ENCODE results near the gene C9orf78. TPM values are rescaled to one million over a fixed set of nuclear protein-coding genes. Genes with fewer than 3 reads are reported as not detected.
A peak's percentile ranks its signal among the peaks of the same experiment; 100 is the strongest.

Gene C9orf78
- total RNA-seq, 4 donors from 2014 or later, result 32.7 to 71.9 (median 43.7) TPM

- Histone ChIP-seq H3K4me1 (peaks cover 5% of the 10 kb centered on the region), H3K36me3 (peaks cover 60% of the 10 kb centered on the region), H3K27me3 (no peaks in the 10 kb centered on the region), H3K9me3 (no peaks in the 10 kb centered on the region), H3K27ac (no peak overlapping the region), H3K4me3 (no peak overlapping the region)
- DNase-seq (ENCODE audit: low spot score in 2 of 2), result no peak
- TF ChIP-seq CTCF (IDR thresholded peaks at IDR 0.05), result no peak
- no peak for TF ChIP-seq POLR2A (IDR thresholded peaks at IDR 0.05)
- TF ChIP-seq EP300 (IDR thresholded peaks at IDR 0.05), result no peak
- TF ChIP-seq POLR2AphosphoS5 (IDR thresholded peaks at IDR 0.05), result no peak
- WGBS, result 89% methylated on average over 9 of the region's 9 CpGs
Observed at GRCh38 chr9:129828051-129828450, 7.0 kb downstream of the C9orf78 start.

- Histone ChIP-seq H3K4me1 (peaks cover 11% of the 10 kb centered on the region), H3K4me3 (no peak overlapping the region), H3K27me3 (no peaks in the 10 kb centered on the region), H3K36me3 (peaks cover 53% of the 10 kb centered on the region), H3K9me3 (no peaks in the 10 kb centered on the region), H3K27ac (no peak overlapping the region)
- no peak for DNase-seq (ENCODE audit: low spot score in 2 of 2)
- TF ChIP-seq POLR2AphosphoS5 (IDR thresholded peaks at IDR 0.05) (no peak), EP300 (IDR thresholded peaks at IDR 0.05) (no peak), CTCF (IDR thresholded peaks at IDR 0.05) (no peak), POLR2A (IDR thresholded peaks at IDR 0.05) (no peak)
- WGBS, result 88% methylated on average over 1 of the region's 1 CpG
Observed at GRCh38 chr9:129826759-129827158, 8.3 kb downstream of the C9orf78 start.

- no peak for TF ChIP-seq POLR2A (IDR thresholded peaks at IDR 0.05)
- no peak for TF ChIP-seq CTCF (IDR thresholded peaks at IDR 0.05)
- no peak for TF ChIP-seq POLR2AphosphoS5 (IDR thresholded peaks at IDR 0.05)
- TF ChIP-seq EP300 (IDR thresholded peaks at IDR 0.05), result no peak
- Histone ChIP-seq H3K4me3 (no peak overlapping the region), H3K27me3 (no peaks in the 10 kb centered on the region), H3K4me1 (peaks cover 11% of the 10 kb centered on the region), H3K27ac (no peak overlapping the region), H3K36me3 (peaks cover 53% of the 10 kb centered on the region), H3K9me3 (no peaks in the 10 kb centered on the region)
- WGBS, result 78% methylated on average over 6 of the region's 6 CpGs
- DNase-seq (ENCODE audit: low spot score in 2 of 2), result no peak
Observed at GRCh38 chr9:129826344-129826743, 8.7 kb downstream of the C9orf78 start.

GRCh38 chr9:129823935-129824601, 11.0 kb downstream of the C9orf78 start, which contains the start of gene TOR1A:
TOR1A (minus strand) TSS chr9:129824136; CDS start chr9:129824085, 51 bp downstream.
- Histone ChIP-seq H3K27ac (peak within 1 kb of the TSS; percentile 77), H3K4me1 (peaks cover 11% of the 10 kb centered on the region), H3K9me3 (no peaks in the 10 kb centered on the region), H3K36me3 (peaks cover 50% of the 10 kb centered on the region), H3K4me3 (peak within 1 kb of the TSS; percentile 90), H3K27me3 (no peaks in the 10 kb centered on the region)
- DNase-seq (ENCODE audit: low spot score in 2 of 2), result peak; percentile 97 to 98
- TF ChIP-seq POLR2AphosphoS5 (IDR thresholded peaks at IDR 0.05) (peak in 2 of 3 donors; percentile 71 to 90), CTCF (IDR thresholded peaks at IDR 0.05) (no peak), POLR2A (IDR thresholded peaks at IDR 0.05) (peak in 1 of 2 donors; percentile 63)
- 9% methylated on average over 25 of the region's 47 CpGs for WGBS

- Histone ChIP-seq H3K27ac (peak overlapping the region; percentile 77), H3K4me3 (peak overlapping the region; percentile 90), H3K9me3 (no peaks in the 10 kb centered on the region), H3K4me1 (peaks cover 11% of the 10 kb centered on the region), H3K36me3 (peaks cover 50% of the 10 kb centered on the region), H3K27me3 (no peaks in the 10 kb centered on the region)
- no peak for TF ChIP-seq EP300 (IDR thresholded peaks at IDR 0.05)
- TF ChIP-seq POLR2A (IDR thresholded peaks at IDR 0.05), result no peak
- TF ChIP-seq POLR2AphosphoS5 (IDR thresholded peaks at IDR 0.05), result no peak
- no peak for TF ChIP-seq CTCF (IDR thresholded peaks at IDR 0.05)
- no CpG with 5 or more reads among the region's 15 CpGs for WGBS
- DNase-seq (ENCODE audit: low spot score in 2 of 2), result peak in 1 of 2 donors; percentile 70
Observed at GRCh38 chr9:129823542-129823934, 11.5 kb downstream of the C9orf78 start.

Data from suprapubic skin (tissue), 4 donors.